CD4-positive, alpha-beta memory T cell (primary cell): ENCODE data around the gene PPFIBP2. TPM values are rescaled to one million over a fixed set of nuclear protein-coding genes. Genes with fewer than 3 reads are reported as not detected.
A peak's percentile ranks its signal among the peaks of the same experiment; 100 is the strongest.

Source experiments
- CTCF ChIA-PET: fragments of 350-600 bp; sonication (Branson Sonifier 250); formaldehyde crosslinking; loops from one replicate; lab custom pipeline; 2021; ENCODE audit warnings: inconsistent platforms; ENCODE audit not compliant: partially characterized antibody; lab: Charles Lee
- POLR2A ChIA-PET: fragments of 350-600 bp; sonication (Branson Sonifier 250); formaldehyde crosslinking; loops from one replicate; lab custom pipeline; 2021; ENCODE audit not compliant: partially characterized antibody; lab: Charles Lee
- DNase-seq, 5 donors: peaks; one replicate each; pipeline versions ENCODE4 v3.0.0 to v3.0.0-alpha.2; 2020 to 2022; ENCODE audit warnings: mixed read lengths in 1 of 5
- H3K27ac ChIP-seq: one replicate; pipeline ENCODE4 v1.7.0; 2013; ENCODE audit warnings: low read depth, low read length
- H3K27me3 ChIP-seq: 2 replicates; pipeline ENCODE4 v1.7.0; 2013; ENCODE audit warnings: mild to moderate bottlenecking, low read length, moderate library complexity; ENCODE audit not compliant: insufficient read depth
- H3K36me3 ChIP-seq: 2 replicates; pipeline ENCODE4 v1.7.0; 2013; ENCODE audit warnings: mild to moderate bottlenecking, low read length, moderate library complexity; ENCODE audit not compliant: insufficient read depth
- H3K4me1 ChIP-seq: 2 replicates; pipeline ENCODE4 v1.7.0; 2013; ENCODE audit warnings: mild to moderate bottlenecking, low read length, moderate library complexity; ENCODE audit not compliant: insufficient read depth
- H3K4me3 ChIP-seq, 2 donors: one replicate each; pipeline ENCODE4 v1.7.0; 2013; ENCODE audit warnings: low read length in 2 of 2, mild to moderate bottlenecking in 1 of 2
- H3K9me3 ChIP-seq, 2 donors: one replicate each; pipeline ENCODE4 v1.7.0; 2013; ENCODE audit warnings: low read length in 2 of 2, control low read depth in 1 of 2; ENCODE audit not compliant: control insufficient read depth in 1 of 2
- H3K27ac Mint-ChIP-seq, 7 donors: one replicate each; pipeline ENCODE4 v1.8.0; 2020 to 2021; ENCODE audit warnings: mixed read lengths in 7 of 7, mild to moderate bottlenecking in 6 of 7, inconsistent platforms in 3 of 7, moderate library complexity in 3 of 7
- H3K27me3 Mint-ChIP-seq, 2 donors: one replicate each; pipeline ENCODE4 v1.8.0; 2020 to 2021; ENCODE audit warnings: mixed read lengths in 2 of 2
- H3K36me3 Mint-ChIP-seq, 2 donors: one replicate each; pipeline ENCODE4 v1.8.0; 2020 to 2021; ENCODE audit warnings: mixed read lengths in 2 of 2, inconsistent platforms in 1 of 2, mild to moderate bottlenecking in 1 of 2
- H3K4me1 Mint-ChIP-seq, 4 donors: one replicate each; pipeline ENCODE4 v1.8.0; 2020 to 2021; ENCODE audit warnings: mixed read lengths in 4 of 4, mild to moderate bottlenecking in 1 of 4
- H3K4me3 Mint-ChIP-seq, 8 donors: one replicate each; pipeline ENCODE4 v1.8.0; 2020 to 2021; ENCODE audit warnings: mixed read lengths in 8 of 8, mild to moderate bottlenecking in 7 of 8, moderate library complexity in 6 of 8, inconsistent platforms in 3 of 8
- H3K9me3 Mint-ChIP-seq, 8 donors: one replicate each; pipeline ENCODE4 v1.8.0; 2020 to 2021; ENCODE audit warnings: mixed read lengths in 8 of 8, mild to moderate bottlenecking in 5 of 8, inconsistent platforms in 3 of 8, moderate library complexity in 1 of 8
- intact Hi-C: fragments of 100-400 bp; cut with micrococcal nuclease; formaldehyde crosslinking; loops from one replicate; pipeline ENCODE4 v1.15.1; 2023
- polyA plus RNA-seq, 2 donors: library from polyadenylated mRNA; unstranded; fragments of 300-500 nt; fragmentation: Illumina TruSeq; gene quantifications; one replicate each; pipeline ENCODE4 v1.2.3, GENCODE V29; 2021
- total RNA-seq, 2 experiments: library from RNA; stranded (reverse); gene quantifications; one replicate each; pipeline ENCODE4 v1.2.3, GENCODE V29; 2021

The PPFIBP2 gene
- total and polyA plus RNA-seq, 4 experiments from 2014 or later, result 4.0 to 22.0 (median 19.0) TPM

- no peak for DNase-seq
- no peak overlapping the region for H3K4me3 ChIP-seq
- no peaks in the 10 kb centered on the region for H3K9me3 ChIP-seq
- Mint-ChIP-seq H3K27ac (no peak overlapping the region), H3K9me3 (no peaks in the 10 kb centered on the region), H3K27me3 (no peaks in the 10 kb centered on the region), H3K4me1 (peaks cover 0 to 39% (median 7%) of the 10 kb centered on the region in 4 donors), H3K4me3 (peak overlapping the region in 1 of 8 donors; percentile 2), H3K36me3 (peaks cover 11 to 27% of the 10 kb centered on the region in 2 donors)
- no peak overlapping the region for H3K27ac ChIP-seq
- ChIA-PET CTCF (interaction anchor here (1.5 to 1.6 kb wide), 2 partner anchors 25 to 34 kb away, joined by 4 to 5 read pairs; no protein-coding TSS in a partner anchor), POLR2A (no interaction called here)
- intact Hi-C loops, result loop anchor here (2.0 kb wide), 1 partner anchor 20 kb away; no protein-coding TSS in a partner anchor
- H3K4me1 ChIP-seq, result no peaks in the 10 kb centered on the region
- H3K36me3 ChIP-seq, result no peaks in the 10 kb centered on the region
- H3K27me3 ChIP-seq, result no peaks in the 10 kb centered on the region
These were observed 32.6 kb downstream of the PPFIBP2 start for GRCh38 chr11:7546324-7546791.

DNA sequence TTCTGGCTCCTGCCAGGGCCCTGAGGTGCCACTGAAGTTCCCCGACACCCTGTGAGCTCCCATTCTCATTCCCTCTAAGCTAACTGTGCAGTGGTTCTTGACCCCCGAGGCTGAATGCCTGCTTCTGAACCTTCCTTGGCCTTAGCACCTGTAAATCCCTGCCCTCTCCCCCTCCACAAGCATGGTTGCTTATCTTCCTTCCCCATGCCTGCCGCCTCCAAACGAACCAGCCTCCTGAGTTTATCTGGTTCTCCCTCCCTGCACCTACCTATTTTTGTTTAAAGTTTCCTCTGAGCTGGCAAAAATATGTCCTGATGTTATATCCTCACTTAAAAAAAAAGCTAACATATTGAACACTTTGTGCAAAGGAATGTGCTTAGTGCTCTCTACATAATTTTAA is 33.9 kb downstream of the PPFIBP2 start:
- CTCF ChIA-PET, result interaction anchor here (1.0 to 1.6 kb wide), 6 partner anchors 11 to 147 kb away, joined by 3 to 6 read pairs (median 4); no protein-coding TSS in a partner anchor
- H3K27me3 Mint-ChIP-seq, result no peaks in the 10 kb centered on the region

DNA sequence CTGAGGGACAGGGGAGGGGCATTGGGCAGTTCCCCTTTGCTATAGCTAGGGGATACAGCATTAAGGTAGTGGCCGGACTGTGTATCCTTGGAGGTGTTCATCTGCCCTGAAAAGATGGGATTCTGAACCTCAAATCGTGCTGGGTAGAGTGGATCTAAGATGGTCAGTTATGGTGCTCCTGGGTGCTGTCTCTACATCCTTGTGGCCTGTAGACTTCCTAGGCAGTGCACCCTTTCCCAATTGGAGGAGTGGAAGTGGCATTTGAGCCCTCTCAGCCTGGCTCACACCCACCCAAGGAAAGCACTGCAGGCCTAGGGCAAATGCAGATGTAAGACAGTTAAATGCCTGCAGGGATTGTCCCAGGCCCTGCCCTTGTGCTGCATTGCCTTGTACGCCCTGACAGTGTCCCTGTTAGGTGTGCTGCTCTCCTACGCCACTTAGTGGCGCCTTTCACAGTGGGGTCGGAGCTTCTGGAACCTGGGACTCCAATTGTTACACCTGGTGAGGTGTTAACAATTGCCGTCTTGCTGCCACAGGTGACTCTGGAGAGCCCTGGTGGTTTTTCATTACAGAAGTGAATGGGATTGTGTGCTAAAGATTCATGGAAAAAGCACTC is 35.0 kb downstream of the PPFIBP2 start:
- no peaks in the 10 kb centered on the region for H3K27me3 Mint-ChIP-seq
- no peaks in the 10 kb centered on the region for H3K9me3 Mint-ChIP-seq
- Histone ChIP-seq H3K27me3 (no peaks in the 10 kb centered on the region), H3K4me1 (no peaks in the 10 kb centered on the region), H3K4me3 (no peak overlapping the region), H3K27ac (no peak overlapping the region), H3K36me3 (no peaks in the 10 kb centered on the region), H3K9me3 (no peaks in the 10 kb centered on the region)
- intact Hi-C loops, result loop anchor here (1.0 kb wide), 1 partner anchor 35 kb away; the partner anchor contains the start of gene PPFIBP2
- POLR2A ChIA-PET, result no interaction called here
- CTCF ChIA-PET, result interaction anchor here (1.0 to 2.0 kb wide), 6 partner anchors 9 to 146 kb away, joined by 3 to 12 read pairs (median 3); partner anchors contain the start of gene PPFIBP2
- no peak overlapping the region for H3K4me3 Mint-ChIP-seq
- H3K27ac Mint-ChIP-seq, result peak overlapping the region in 1 of 7 donors; percentile 2
- H3K4me1 Mint-ChIP-seq, result peaks cover 0 to 23% (median 6%) of the 10 kb centered on the region in 4 donors
- peak in 4 of 5 donors; percentile 10 to 30 (median 22) for DNase-seq
- peaks cover 24 to 36% of the 10 kb centered on the region in 2 donors for H3K36me3 Mint-ChIP-seq

More for the DNA sequence above, 33.9 kb downstream of the PPFIBP2 start:
- intact Hi-C loops, result loop anchor here (2.0 kb wide), 1 partner anchor 21 kb away; no protein-coding TSS in a partner anchor
- Histone ChIP-seq H3K27ac (no peak overlapping the region), H3K4me1 (no peaks in the 10 kb centered on the region), H3K4me3 (no peak overlapping the region), H3K36me3 (no peaks in the 10 kb centered on the region), H3K27me3 (no peaks in the 10 kb centered on the region), H3K9me3 (no peaks in the 10 kb centered on the region)
- no peak for DNase-seq
- H3K9me3 Mint-ChIP-seq, result no peaks in the 10 kb centered on the region
- H3K27ac Mint-ChIP-seq, result peak overlapping the region in 1 of 7 donors; percentile 11
- POLR2A ChIA-PET, result no interaction called here
- no peak overlapping the region for H3K4me3 Mint-ChIP-seq
- H3K4me1 Mint-ChIP-seq, result peaks cover 0 to 31% (median 6%) of the 10 kb centered on the region in 4 donors
- H3K36me3 Mint-ChIP-seq, result peaks cover 21 to 32% of the 10 kb centered on the region in 2 donors

DNA sequence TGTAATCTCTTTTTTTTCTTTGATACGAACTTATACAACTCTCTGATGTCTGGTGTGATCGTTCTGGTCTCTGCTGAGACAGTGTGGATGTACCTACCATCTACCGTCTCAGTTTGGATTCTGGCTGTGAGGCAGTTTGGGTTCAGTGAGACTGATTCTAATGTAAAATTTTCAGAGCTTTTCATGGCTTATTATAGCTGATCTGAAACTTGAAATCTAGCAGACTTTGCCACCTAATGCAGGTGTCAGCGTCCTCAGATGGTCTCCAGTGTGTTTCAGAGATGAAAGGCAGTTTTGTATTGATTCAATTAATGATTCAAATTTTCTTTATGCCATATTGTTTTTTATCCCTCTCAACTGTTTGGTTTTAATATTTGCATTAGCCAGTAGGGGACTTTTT is 35.9 kb downstream of the PPFIBP2 start:
- no peaks in the 10 kb centered on the region for H3K4me1 ChIP-seq
- ChIA-PET CTCF (interaction anchor here (1.0 to 2.0 kb wide), 6 partner anchors 10 to 37 kb away, joined by 3 to 12 read pairs (median 4); partner anchors contain the start of gene PPFIBP2), POLR2A (no interaction called here)
- no peaks in the 10 kb centered on the region for H3K36me3 ChIP-seq
- peak overlapping the region in 1 of 8 donors; percentile 15 for H3K4me3 Mint-ChIP-seq
- H3K27ac Mint-ChIP-seq, result peak overlapping the region in 1 of 7 donors; percentile 8
- H3K9me3 Mint-ChIP-seq, result no peaks in the 10 kb centered on the region
- H3K27ac ChIP-seq, result no peak overlapping the region
- H3K36me3 Mint-ChIP-seq, result peaks cover 27 to 45% of the 10 kb centered on the region in 2 donors
- intact Hi-C loops, result loop anchor here (1.0 kb wide), 1 partner anchor 36 kb away; the partner anchor contains the start of gene PPFIBP2
- no peaks in the 10 kb centered on the region for H3K9me3 ChIP-seq
- no peak for DNase-seq
- H3K4me1 Mint-ChIP-seq, result peaks cover 0 to 21% (median 6%) of the 10 kb centered on the region in 4 donors
- no peaks in the 10 kb centered on the region for H3K27me3 Mint-ChIP-seq
- H3K27me3 ChIP-seq, result no peaks in the 10 kb centered on the region
- no peak overlapping the region for H3K4me3 ChIP-seq

DNA sequence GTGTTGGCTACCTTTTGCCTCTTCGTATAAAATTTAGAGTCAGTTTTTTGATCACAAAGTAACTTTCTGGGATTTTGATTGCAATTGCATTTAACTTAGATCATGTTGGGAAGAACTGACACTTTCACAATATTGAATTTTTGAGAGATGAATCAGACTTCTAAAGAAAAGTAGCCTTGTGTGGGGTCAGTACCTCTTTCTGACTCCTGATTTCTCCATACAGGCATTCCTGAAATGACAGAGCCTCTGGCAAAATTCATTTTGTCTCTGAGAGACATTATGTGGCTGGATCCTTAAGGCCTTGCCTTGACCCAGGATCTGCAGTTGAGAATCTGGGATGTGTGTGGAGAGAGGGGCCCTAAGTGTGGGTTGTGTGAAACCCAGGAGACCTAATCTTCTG is 37.8 kb downstream of the PPFIBP2 start:
- no peaks in the 10 kb centered on the region for H3K4me1 ChIP-seq
- no peaks in the 10 kb centered on the region for H3K27me3 ChIP-seq
- H3K4me3 Mint-ChIP-seq, result no peak overlapping the region
- no peaks in the 10 kb centered on the region for H3K9me3 ChIP-seq
- no peaks in the 10 kb centered on the region for H3K36me3 ChIP-seq
- no peak overlapping the region for H3K27ac Mint-ChIP-seq
- DNase-seq, result no peak
- H3K9me3 Mint-ChIP-seq, result no peaks in the 10 kb centered on the region
- H3K27ac ChIP-seq, result no peak overlapping the region
- ChIA-PET POLR2A (no interaction called here), CTCF (interaction anchor here (1.5 kb wide), 1 partner anchor 39 kb away, joined by 3 read pairs; no protein-coding TSS in a partner anchor)
- H3K4me1 Mint-ChIP-seq, result peaks cover 0 to 19% (median 6%) of the 10 kb centered on the region in 4 donors
- no peaks in the 10 kb centered on the region for H3K27me3 Mint-ChIP-seq
- H3K4me3 ChIP-seq, result no peak overlapping the region
- intact Hi-C loops, result no loop called here
- peaks cover 32 to 57% of the 10 kb centered on the region in 2 donors for H3K36me3 Mint-ChIP-seq

GRCh38 chr11:7552666-7553065 is 38.9 kb downstream of the PPFIBP2 start:
- intact Hi-C loops, result no loop called here
- Histone ChIP-seq H3K9me3 (no peaks in the 10 kb centered on the region), H3K27me3 (no peaks in the 10 kb centered on the region), H3K4me3 (no peak overlapping the region), H3K36me3 (no peaks in the 10 kb centered on the region), H3K27ac (no peak overlapping the region), H3K4me1 (no peaks in the 10 kb centered on the region)
- ChIA-PET CTCF (interaction anchor here (1.5 to 2.1 kb wide), 2 partner anchors 14 to 40 kb away, joined by 3 to 6 read pairs; no protein-coding TSS in a partner anchor), POLR2A (interaction anchor here (0.6 kb wide), 1 partner anchor 117 kb away, joined by 3 read pairs; no protein-coding TSS in a partner anchor)
- no peaks in the 10 kb centered on the region for H3K27me3 Mint-ChIP-seq
- H3K9me3 Mint-ChIP-seq, result no peaks in the 10 kb centered on the region
- H3K4me3 Mint-ChIP-seq, result no peak overlapping the region
- peaks cover 0 to 13% (median 6%) of the 10 kb centered on the region in 4 donors for H3K4me1 Mint-ChIP-seq
- H3K27ac Mint-ChIP-seq, result no peak overlapping the region
- peaks cover 32 to 61% of the 10 kb centered on the region in 2 donors for H3K36me3 Mint-ChIP-seq
- DNase-seq, result no peak

DNA sequence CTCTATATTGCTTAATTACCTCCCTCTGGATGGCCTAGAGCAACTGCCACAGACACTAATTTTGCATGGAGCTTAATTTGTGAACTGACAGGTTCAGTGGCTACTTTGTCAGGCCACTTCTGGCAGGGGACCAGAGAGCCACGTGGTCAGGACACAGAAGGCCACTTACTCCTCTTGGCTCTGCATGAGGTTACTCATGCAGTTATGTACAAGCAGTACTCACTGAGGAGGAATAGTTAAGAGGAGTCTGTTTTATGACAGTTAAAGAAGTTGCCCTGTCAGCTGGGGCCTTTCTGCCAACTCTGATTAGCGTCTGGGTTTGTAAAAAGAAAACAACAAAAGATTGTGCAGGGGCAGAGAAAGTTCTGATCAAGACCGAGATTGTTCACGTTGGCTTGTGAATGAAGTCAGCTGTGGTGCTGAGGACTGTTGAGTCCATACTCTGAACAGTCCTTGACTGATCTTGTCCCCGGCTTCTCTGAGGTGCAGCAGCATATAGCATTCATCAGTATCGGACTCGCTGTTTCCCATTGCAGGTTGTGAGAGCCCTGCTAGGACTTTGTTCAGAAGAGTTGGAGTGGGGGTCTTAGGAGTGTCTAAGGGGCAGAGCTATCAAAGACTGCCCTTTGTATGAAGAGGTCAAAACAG is 41.4 kb downstream of the PPFIBP2 start:
- intact Hi-C loops, result no loop called here
- H3K27me3 Mint-ChIP-seq, result no peaks in the 10 kb centered on the region
- Histone ChIP-seq H3K4me3 (no peak overlapping the region), H3K27ac (no peak overlapping the region), H3K36me3 (no peaks in the 10 kb centered on the region), H3K9me3 (no peaks in the 10 kb centered on the region), H3K27me3 (no peaks in the 10 kb centered on the region), H3K4me1 (no peaks in the 10 kb centered on the region)
- ChIA-PET CTCF (no interaction called here), POLR2A (no interaction called here)
- DNase-seq, result no peak
- H3K36me3 Mint-ChIP-seq, result peaks cover 26 to 58% of the 10 kb centered on the region in 2 donors
- no peak overlapping the region for H3K27ac Mint-ChIP-seq
- H3K4me1 Mint-ChIP-seq, result peaks cover 0 to 5% (median 0%) of the 10 kb centered on the region in 4 donors
- H3K9me3 Mint-ChIP-seq, result no peaks in the 10 kb centered on the region
- no peak overlapping the region for H3K4me3 Mint-ChIP-seq
